Esophagus muscularis mucosa (tissue), 4 donors: Measurements from ENCODE around the gene ANKS1B. TPM values are rescaled to one million over a fixed set of nuclear protein-coding genes. Genes with fewer than 3 reads are reported as not detected.

Source experiments
- DNase-seq: peaks from one replicate; pipeline ENCODE4 v3.0.0-alpha.2; 2017; ENCODE audit errors: extremely low spot score
- H3K27ac ChIP-seq, 4 donors: fragments of 200-600 bp; sonication (generic); replicated peaks in 1 of 4; 1 replicate in 3 of 4; 2 replicates in 1 of 4; pipeline ENCODE4 v1.5.1; 2016 to 2019; ENCODE audit warnings: mild to moderate bottlenecking in 1 of 4
- H3K27me3 ChIP-seq, 4 donors: fragments of 200-600 bp; sonication (generic); one replicate each; pipeline versions ENCODE4 v1.5.1 to v1.6.0; 2016 to 2019
- H3K36me3 ChIP-seq, 4 donors: fragments of 200-600 bp; sonication (generic); one replicate each; pipeline ENCODE4 v1.5.1; 2016 to 2019
- H3K4me1 ChIP-seq, 4 donors: fragments of 200-600 bp; sonication (generic); one replicate each; pipeline ENCODE4 v1.5.1; 2016 to 2019
- H3K4me3 ChIP-seq, 4 donors: fragments of 200-600 bp; sonication (generic); 1 replicate in 2 of 4; 2 replicates in 2 of 4; pipeline ENCODE4 v1.5.1; 2016 to 2019; ENCODE audit warnings: mild to moderate bottlenecking in 4 of 4, moderate library complexity in 1 of 4
- H3K9me3 ChIP-seq, 4 donors: fragments of 200-600 bp; sonication (generic); 1 replicate in 3 of 4; 2 replicates in 1 of 4; pipeline ENCODE4 v1.5.1; 2016 to 2019
- EP300 ChIP-seq: sonication (generic); formaldehyde crosslinking; IDR thresholded peaks from one replicate; pipeline ENCODE4 v1.6.1; 2017; ENCODE audit warnings: antibody characterized with exemption
- POLR2A ChIP-seq: fragments of 450-650 bp; IDR thresholded peaks from one replicate; pipeline ENCODE4 v1.6.1; 2017; ENCODE audit warnings: antibody characterized with exemption, moderate library complexity, mild to moderate bottlenecking, low read depth
- POLR2AphosphoS5 ChIP-seq, 2 donors: sonication (generic); formaldehyde crosslinking; IDR thresholded peaks; one replicate each; pipeline ENCODE4 v1.6.1; 2017; ENCODE audit warnings: antibody characterized with exemption in 2 of 2
- WGBS: methylation state at CpG from one replicate; pipeline ENCODE4 v1.1.5; 2018; 5-methylcytosine and 5-hydroxymethylcytosine counted together
- intact Hi-C: fragments of 100-400 bp; cut with DNase I; formaldehyde crosslinking; loops from one replicate; pipeline ENCODE4 v1.15.1; 2023
- total RNA-seq, 4 donors: library from RNA; depleted of rRNA; stranded (reverse); fragments of >200 nt; gene quantifications; one replicate each; pipeline versions ENCODE4 v1.1.0 to v1.2.1, GENCODE V29; 2016
- TF ChIP-seq, protein P1 (sequence below), 3 experiments: fragments of 200-600 bp in 2 of 3; fragments of 450-650 bp in 1 of 3; sonication (generic) in 2 of 3; IDR thresholded peaks; one replicate each; pipeline ENCODE4 v1.5.1; 2017 to 2019; ENCODE audit warnings: antibody characterized with exemption in 3 of 3, mild to moderate bottlenecking in 2 of 3, moderate library complexity in 1 of 3

ANKS1B gene
- total RNA-seq, 4 donors from 2014 or later, result 20.4 to 28.7 (median 21.6) TPM

DNA sequence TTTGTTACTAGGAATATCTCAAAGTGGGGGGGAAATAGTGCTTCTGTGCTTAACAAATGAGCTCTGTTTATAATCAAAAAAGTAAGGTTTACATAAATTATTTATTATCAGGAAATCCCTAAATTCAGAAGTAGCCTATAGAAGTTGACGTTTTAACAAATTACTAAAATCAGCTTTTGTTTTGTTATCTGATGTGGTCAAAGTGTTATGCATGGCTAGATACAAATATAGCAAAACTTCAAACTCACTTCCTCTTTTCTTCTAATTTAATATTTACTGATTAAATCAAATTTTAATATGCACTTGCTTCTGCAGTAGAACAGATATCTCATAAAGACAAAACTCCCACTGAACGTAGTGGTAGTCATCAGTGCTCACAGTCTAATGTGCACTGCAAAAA is 289.7 kb downstream of the ANKS1B start:
- intact Hi-C loops, result no loop called here
- no peak for DNase-seq
- Histone ChIP-seq H3K4me1 (no peaks in the 10 kb centered on the region), H3K27me3 (no peaks in the 10 kb centered on the region), H3K9me3 (peaks cover 0 to 9% (median 0%) of the 10 kb centered on the region in 4 donors), H3K27ac (no peak overlapping the region), H3K36me3 (no peaks in the 10 kb centered on the region), H3K4me3 (no peak overlapping the region)
- WGBS, result 49% methylated on average over 2 of the region's 2 CpGs
- TF ChIP-seq EP300 (no peak), POLR2AphosphoS5 (IDR thresholded peaks at IDR 0.05) (no peak), POLR2A (no peak)
- TF ChIP-seq, protein P1, sequence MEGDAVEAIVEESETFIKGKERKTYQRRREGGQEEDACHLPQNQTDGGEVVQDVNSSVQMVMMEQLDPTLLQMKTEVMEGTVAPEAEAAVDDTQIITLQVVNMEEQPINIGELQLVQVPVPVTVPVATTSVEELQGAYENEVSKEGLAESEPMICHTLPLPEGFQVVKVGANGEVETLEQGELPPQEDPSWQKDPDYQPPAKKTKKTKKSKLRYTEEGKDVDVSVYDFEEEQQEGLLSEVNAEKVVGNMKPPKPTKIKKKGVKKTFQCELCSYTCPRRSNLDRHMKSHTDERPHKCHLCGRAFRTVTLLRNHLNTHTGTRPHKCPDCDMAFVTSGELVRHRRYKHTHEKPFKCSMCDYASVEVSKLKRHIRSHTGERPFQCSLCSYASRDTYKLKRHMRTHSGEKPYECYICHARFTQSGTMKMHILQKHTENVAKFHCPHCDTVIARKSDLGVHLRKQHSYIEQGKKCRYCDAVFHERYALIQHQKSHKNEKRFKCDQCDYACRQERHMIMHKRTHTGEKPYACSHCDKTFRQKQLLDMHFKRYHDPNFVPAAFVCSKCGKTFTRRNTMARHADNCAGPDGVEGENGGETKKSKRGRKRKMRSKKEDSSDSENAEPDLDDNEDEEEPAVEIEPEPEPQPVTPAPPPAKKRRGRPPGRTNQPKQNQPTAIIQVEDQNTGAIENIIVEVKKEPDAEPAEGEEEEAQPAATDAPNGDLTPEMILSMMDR (IDR thresholded peaks at IDR 0.05), result no peak

- DNase-seq, result no peak
- no peaks in the 10 kb centered on the region for H3K36me3 ChIP-seq
- TF ChIP-seq, protein P1 (IDR thresholded peaks at IDR 0.05), result no peak
- no peak for TF ChIP-seq EP300
- intact Hi-C loops, result no loop called here
- WGBS, result 88% methylated on average over 1 of the region's 1 CpG
- no peaks in the 10 kb centered on the region for H3K27me3 ChIP-seq
- no peaks in the 10 kb centered on the region for H3K4me1 ChIP-seq
- peaks cover 0 to 18% (median 6%) of the 10 kb centered on the region in 4 donors for H3K9me3 ChIP-seq
- H3K27ac ChIP-seq, result no peak overlapping the region
- no peak overlapping the region for H3K4me3 ChIP-seq
These were observed 298.6 kb downstream of the ANKS1B start for GRCh38 chr12:99686142-99686541.

- intact Hi-C loops, result no loop called here
- Histone ChIP-seq H3K27ac (no peak overlapping the region), H3K4me1 (peaks cover 0 to 8% (median 0%) of the 10 kb centered on the region in 4 donors), H3K4me3 (no peak overlapping the region), H3K36me3 (no peaks in the 10 kb centered on the region), H3K27me3 (no peaks in the 10 kb centered on the region), H3K9me3 (no peaks in the 10 kb centered on the region)
- 66% methylated on average over 4 of the region's 4 CpGs for WGBS
- TF ChIP-seq EP300 (no peak), POLR2AphosphoS5 (IDR thresholded peaks at IDR 0.05) (no peak), POLR2A (no peak)
- TF ChIP-seq, protein P1 (IDR thresholded peaks at IDR 0.05), result no peak
- DNase-seq, result no peak
These were observed 304.5 kb downstream of the ANKS1B start for GRCh38 chr12:99680276-99680675.

DNA sequence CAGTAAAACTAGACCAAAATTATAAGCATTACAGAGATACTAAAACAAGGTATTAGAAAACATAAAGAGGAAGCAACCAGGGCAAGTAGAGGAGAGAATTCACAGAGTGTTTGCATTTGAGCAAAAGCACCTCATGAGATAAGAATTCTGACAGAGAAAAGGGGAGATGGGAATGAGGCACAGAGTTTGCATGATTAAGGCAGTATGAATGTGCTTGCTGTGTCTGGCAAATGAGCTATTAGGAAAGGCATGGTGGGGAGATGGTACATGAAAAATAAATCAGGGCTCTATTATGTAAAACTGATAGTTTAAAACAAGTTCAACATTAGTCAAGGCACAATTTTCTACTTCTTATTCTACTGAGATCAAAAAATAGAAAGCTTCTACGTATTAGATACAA is 314.1 kb downstream of the ANKS1B start:
- no peak for DNase-seq
- TF ChIP-seq POLR2AphosphoS5 (IDR thresholded peaks at IDR 0.05) (no peak), EP300 (no peak), POLR2A (no peak)
- TF ChIP-seq, protein P1 (IDR thresholded peaks at IDR 0.05), result no peak
- H3K36me3 ChIP-seq, result no peaks in the 10 kb centered on the region
- H3K27me3 ChIP-seq, result no peaks in the 10 kb centered on the region
- H3K4me3 ChIP-seq, result no peak overlapping the region
- 89% methylated on average over 1 of the region's 1 CpG for WGBS
- no peak overlapping the region for H3K27ac ChIP-seq
- H3K9me3 ChIP-seq, result no peaks in the 10 kb centered on the region
- H3K4me1 ChIP-seq, result no peaks in the 10 kb centered on the region
- intact Hi-C loops, result no loop called here

GRCh38 chr12:99658671-99659349 is 325.9 kb downstream of the ANKS1B start:
- Histone ChIP-seq H3K4me3 (no peak overlapping the region), H3K4me1 (no peaks in the 10 kb centered on the region), H3K27me3 (no peaks in the 10 kb centered on the region), H3K36me3 (no peaks in the 10 kb centered on the region), H3K9me3 (no peaks in the 10 kb centered on the region), H3K27ac (no peak overlapping the region)
- WGBS, result 90% methylated on average over 1 of the region's 1 CpG
- TF ChIP-seq, protein P1 (IDR thresholded peaks at IDR 0.05), result peak; percentile 14 to 34 (median 21)
- TF ChIP-seq POLR2A (no peak), POLR2AphosphoS5 (IDR thresholded peaks at IDR 0.05) (no peak), EP300 (no peak)
- intact Hi-C loops, result no loop called here
- DNase-seq, result no peak
